T-helper 2 cell treated with Interferon-gamma antibody and Interleukin-4, amounts not matched to agents 5 μg/mL and 100 μg/mL, for 36 hours (primary cell): ENCODE results near the gene CDS2.
A peak's percentile ranks its signal among the peaks of the same experiment; 100 is the strongest.

Experiments
- DNase-seq: peaks from one replicate; pipeline ENCODE4 v3.0.0; 2021; ENCODE audit warnings: low spot score
- H3K27ac Mint-ChIP-seq: one replicate; pipeline ENCODE4 v1.8.0; 2021; ENCODE audit warnings: mild to moderate bottlenecking, mixed read lengths
- H3K27me3 Mint-ChIP-seq: one replicate; pipeline ENCODE4 v1.8.0; 2021; ENCODE audit warnings: low read depth, mixed read lengths
- H3K36me3 Mint-ChIP-seq: one replicate; pipeline ENCODE4 v1.8.0; 2021; ENCODE audit warnings: low read depth, mixed read lengths
- H3K4me1 Mint-ChIP-seq: one replicate; pipeline ENCODE4 v1.8.0; 2021; ENCODE audit warnings: low read depth, mixed read lengths
- H3K4me3 Mint-ChIP-seq: one replicate; pipeline ENCODE4 v1.8.0; 2022; ENCODE audit warnings: mild to moderate bottlenecking, moderate library complexity, mixed read lengths
- H3K9me3 Mint-ChIP-seq: one replicate; pipeline ENCODE4 v1.8.0; 2021; ENCODE audit warnings: mixed read lengths

The CDS2 gene

GRCh38 chr20:5100684-5101347 lies 26.0 kb upstream of the CDS2 start:
- no peak overlapping the region for H3K4me3 Mint-ChIP-seq
- peaks cover 52% of the 10 kb centered on the region for H3K36me3 Mint-ChIP-seq
- H3K27me3 Mint-ChIP-seq, result no peaks in the 10 kb centered on the region
- peak; percentile 52 for DNase-seq
- peaks cover 5% of the 10 kb centered on the region for H3K4me1 Mint-ChIP-seq
- H3K9me3 Mint-ChIP-seq, result no peaks in the 10 kb centered on the region
- no peak overlapping the region for H3K27ac Mint-ChIP-seq

DNA sequence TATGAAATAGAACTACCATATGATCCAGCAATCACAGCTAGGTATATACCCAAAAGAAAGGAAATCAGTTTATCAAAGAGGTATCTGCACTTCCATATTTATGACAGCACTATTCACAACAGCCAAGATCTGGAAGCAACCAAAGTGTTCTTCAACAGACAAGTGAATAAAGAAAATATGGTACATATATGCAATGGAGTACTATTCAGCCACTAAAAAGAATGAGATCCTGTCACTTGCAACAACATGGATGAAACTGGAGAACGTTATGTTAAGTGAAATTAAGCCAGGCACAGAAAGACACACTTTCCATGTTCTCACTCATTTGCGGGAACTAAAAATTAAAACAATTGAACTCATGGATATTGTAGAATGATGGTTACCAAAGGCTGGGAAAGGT lies 22.3 kb upstream of the CDS2 start:
- Mint-ChIP-seq H3K9me3 (no peaks in the 10 kb centered on the region), H3K27me3 (no peaks in the 10 kb centered on the region), H3K4me3 (no peak overlapping the region), H3K36me3 (peaks cover 47% of the 10 kb centered on the region), H3K4me1 (peaks cover 5% of the 10 kb centered on the region), H3K27ac (no peak overlapping the region)
- no peak for DNase-seq

- Mint-ChIP-seq H3K9me3 (no peaks in the 10 kb centered on the region), H3K27ac (no peak overlapping the region), H3K36me3 (peaks cover 30% of the 10 kb centered on the region), H3K27me3 (no peaks in the 10 kb centered on the region), H3K4me3 (no peak overlapping the region), H3K4me1 (peaks cover 9% of the 10 kb centered on the region)
- no peak for DNase-seq
Measured at GRCh38 chr20:5109276-5109675, 17.5 kb upstream of the CDS2 start.

GRCh38 chr20:5113615-5113986 lies 13.2 kb upstream of the CDS2 start:
- peaks cover 37% of the 10 kb centered on the region for H3K4me1 Mint-ChIP-seq
- no peak for DNase-seq
- H3K27me3 Mint-ChIP-seq, result no peaks in the 10 kb centered on the region

DNA sequence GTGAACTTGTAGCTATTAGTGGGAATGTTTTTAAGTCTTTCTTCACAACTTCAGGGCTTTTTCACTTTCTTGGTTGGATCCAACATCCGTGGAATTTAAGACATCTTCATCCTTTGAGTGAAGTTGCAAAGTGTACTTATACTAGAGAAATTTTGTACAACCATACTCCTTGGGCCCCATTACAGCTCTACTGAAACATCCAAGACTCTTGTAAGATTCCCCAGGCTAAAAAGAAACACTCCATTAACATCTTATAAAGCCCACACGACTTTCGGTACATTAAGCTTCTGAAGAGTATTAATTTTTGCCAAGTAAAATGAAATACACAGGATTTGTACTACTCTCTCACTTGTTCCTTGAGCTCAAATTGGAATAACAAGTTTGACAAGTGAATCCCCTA lies 12.4 kb upstream of the CDS2 start:
- Mint-ChIP-seq H3K27me3 (no peaks in the 10 kb centered on the region), H3K4me3 (peak overlapping the region; percentile 90), H3K27ac (peak overlapping the region; percentile 94), H3K36me3 (peaks cover 62% of the 10 kb centered on the region), H3K9me3 (no peaks in the 10 kb centered on the region), H3K4me1 (peaks cover 37% of the 10 kb centered on the region)
- DNase-seq, result no peak

More at GRCh38 chr20:5113615-5113986, 13.2 kb upstream of the CDS2 start:
- Mint-ChIP-seq H3K27ac (peak overlapping the region; percentile 94), H3K4me3 (peak overlapping the region; percentile 90), H3K9me3 (no peaks in the 10 kb centered on the region), H3K36me3 (peaks cover 62% of the 10 kb centered on the region)

GRCh38 chr20:5116875-5117274 lies 9.9 kb upstream of the CDS2 start:
- Mint-ChIP-seq H3K4me1 (peaks cover 52% of the 10 kb centered on the region), H3K9me3 (no peaks in the 10 kb centered on the region), H3K27me3 (no peaks in the 10 kb centered on the region), H3K27ac (peak overlapping the region; percentile 99), H3K4me3 (peak overlapping the region; percentile 96), H3K36me3 (peaks cover 59% of the 10 kb centered on the region)
- DNase-seq, result no peak

DNA sequence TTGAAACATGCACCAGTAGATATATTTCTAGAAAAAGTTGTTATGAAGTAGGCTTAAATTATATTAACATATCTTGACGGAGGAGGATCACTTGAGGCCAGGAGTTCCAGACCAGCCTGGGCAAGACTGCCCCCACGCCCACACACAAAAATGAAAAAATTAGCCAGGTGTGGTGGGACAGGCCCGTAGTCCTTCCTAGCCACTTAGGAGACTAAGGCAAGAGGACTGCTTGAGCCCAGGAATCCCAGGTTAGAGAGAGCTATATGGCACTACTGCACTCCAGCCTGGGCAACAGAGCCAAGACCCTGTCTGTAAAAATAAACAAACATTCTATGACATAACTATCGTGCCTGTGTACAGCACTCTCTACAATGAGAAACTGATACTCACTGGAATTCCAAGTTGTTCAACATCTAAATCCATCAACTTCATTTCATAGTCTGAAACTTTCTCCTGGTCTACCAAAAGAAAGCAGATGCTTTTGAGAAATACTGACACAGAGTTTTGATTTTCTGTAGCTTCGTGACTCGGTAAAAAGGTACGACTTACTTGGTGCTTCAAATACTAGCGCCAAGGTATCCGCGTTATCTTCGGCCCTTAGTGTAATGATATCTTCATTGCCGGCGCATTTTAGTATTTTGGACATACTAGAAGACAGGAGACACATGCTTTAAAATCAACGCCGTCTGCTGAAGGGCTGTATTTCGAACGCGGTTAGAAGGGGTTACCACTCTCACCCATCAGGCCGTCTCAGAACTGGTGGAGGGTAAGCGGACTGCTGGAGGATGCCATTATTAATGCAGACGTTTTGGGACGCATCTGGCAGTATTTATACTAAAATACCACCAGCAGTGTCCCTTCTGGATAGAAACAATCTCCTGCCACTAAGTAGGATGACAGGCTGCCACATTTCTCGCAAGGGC lies 8.3 kb upstream of the CDS2 start:
- DNase-seq, result peak; percentile 13
- H3K27me3 Mint-ChIP-seq, result no peaks in the 10 kb centered on the region
- H3K9me3 Mint-ChIP-seq, result no peaks in the 10 kb centered on the region
- peaks cover 52% of the 10 kb centered on the region for H3K4me1 Mint-ChIP-seq
- H3K27ac Mint-ChIP-seq, result peak overlapping the region; percentile 99
- H3K36me3 Mint-ChIP-seq, result peaks cover 56% of the 10 kb centered on the region
- H3K4me3 Mint-ChIP-seq, result peak overlapping the region; percentile 96

GRCh38 chr20:5119143-5119434 lies 7.7 kb upstream of the CDS2 start:
- peak overlapping the region; percentile 96 for H3K4me3 Mint-ChIP-seq
- H3K36me3 Mint-ChIP-seq, result peaks cover 52% of the 10 kb centered on the region
- H3K27me3 Mint-ChIP-seq, result no peaks in the 10 kb centered on the region
- peaks cover 49% of the 10 kb centered on the region for H3K4me1 Mint-ChIP-seq
- H3K9me3 Mint-ChIP-seq, result no peaks in the 10 kb centered on the region
- DNase-seq, result no peak
- peak overlapping the region; percentile 99 for H3K27ac Mint-ChIP-seq

DNA sequence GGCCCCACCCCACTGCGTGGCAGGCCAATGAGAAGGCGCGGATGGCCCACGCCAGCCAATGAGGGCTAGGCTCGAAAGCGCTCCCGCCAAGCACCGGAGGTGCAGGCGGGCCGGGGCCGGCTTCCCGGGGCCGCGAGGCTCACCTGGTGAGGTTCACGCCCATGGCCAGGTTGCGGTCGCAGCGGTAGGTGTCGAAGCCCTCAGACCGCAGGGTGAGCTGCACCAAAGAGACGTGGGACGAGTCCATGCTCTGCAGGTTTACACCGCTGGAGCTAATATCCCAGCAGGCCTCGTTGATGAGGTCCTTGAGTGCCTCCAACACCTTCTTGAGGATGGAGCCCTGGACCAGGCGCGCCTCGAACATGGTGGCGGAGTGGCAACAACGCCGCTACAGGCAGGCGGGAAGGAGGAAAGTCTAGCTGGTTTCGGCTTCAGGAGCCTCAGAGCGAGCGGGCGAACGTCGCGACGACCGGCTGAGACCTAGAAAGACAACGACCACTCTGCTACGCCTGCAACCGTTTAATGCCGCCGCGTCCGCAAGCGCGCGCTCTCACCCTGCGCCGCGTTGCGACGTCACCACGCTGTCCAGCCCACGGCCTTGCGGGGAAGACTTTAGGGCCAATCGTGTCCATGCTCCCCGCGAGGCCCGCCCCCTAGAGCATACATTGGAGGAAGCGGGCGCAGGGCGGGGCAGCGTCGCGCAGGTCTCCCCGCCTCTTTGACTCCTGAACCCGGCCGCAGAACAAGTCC lies 7.2 kb upstream of the CDS2 start, which contains the start of gene PCNA:
PCNA (minus strand) TSS at position 524 of the 750 bp plus-strand sequence; CDS start at position 364, 160 bp downstream.
- peak; percentile 99 for DNase-seq
- H3K36me3 Mint-ChIP-seq, result peaks cover 47% of the 10 kb centered on the region
- no peaks in the 10 kb centered on the region for H3K27me3 Mint-ChIP-seq
- H3K27ac Mint-ChIP-seq, result peak within 1 kb of the TSS; percentile 99
- H3K9me3 Mint-ChIP-seq, result no peaks in the 10 kb centered on the region
- H3K4me1 Mint-ChIP-seq, result peaks cover 46% of the 10 kb centered on the region
- peak within 1 kb of the TSS; percentile 96 for H3K4me3 Mint-ChIP-seq

DNA sequence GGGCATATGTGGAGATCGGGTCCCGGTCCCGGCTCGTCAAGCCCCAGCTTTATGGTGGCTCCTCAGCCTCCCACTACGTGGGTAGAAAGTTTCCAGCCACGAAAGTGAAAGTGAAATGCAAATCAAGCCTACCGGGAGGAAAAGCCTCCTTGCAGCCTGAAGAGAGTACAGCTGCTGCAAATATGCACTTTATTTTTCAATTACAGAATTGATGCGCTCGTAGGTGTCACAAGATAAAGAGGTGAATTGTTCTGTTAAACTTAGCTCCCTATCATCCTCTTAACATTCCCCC lies 6.7 kb upstream of the CDS2 start:
- DNase-seq, result no peak
- Mint-ChIP-seq H3K27ac (peak overlapping the region; percentile 99), H3K9me3 (no peaks in the 10 kb centered on the region), H3K4me3 (peak overlapping the region; percentile 96), H3K36me3 (peaks cover 42% of the 10 kb centered on the region), H3K27me3 (no peaks in the 10 kb centered on the region), H3K4me1 (peaks cover 41% of the 10 kb centered on the region)

- Mint-ChIP-seq H3K27me3 (no peaks in the 10 kb centered on the region), H3K27ac (peak overlapping the region; percentile 3), H3K4me1 (peaks cover 40% of the 10 kb centered on the region), H3K9me3 (no peaks in the 10 kb centered on the region), H3K36me3 (peaks cover 21% of the 10 kb centered on the region), H3K4me3 (no peak overlapping the region)
- no peak for DNase-seq
Measured at GRCh38 chr20:5122873-5123260, 3.9 kb upstream of the CDS2 start.

GRCh38 chr20:5127204-5127858 lies 523 bp downstream of the CDS2 start:
- Mint-ChIP-seq H3K9me3 (no peaks in the 10 kb centered on the region), H3K27ac (peak overlapping the region; percentile 98), H3K27me3 (no peaks in the 10 kb centered on the region), H3K4me3 (peak overlapping the region; percentile 97), H3K36me3 (peaks cover 7% of the 10 kb centered on the region), H3K4me1 (peaks cover 36% of the 10 kb centered on the region)
- DNase-seq, result peak; percentile 60

DNA sequence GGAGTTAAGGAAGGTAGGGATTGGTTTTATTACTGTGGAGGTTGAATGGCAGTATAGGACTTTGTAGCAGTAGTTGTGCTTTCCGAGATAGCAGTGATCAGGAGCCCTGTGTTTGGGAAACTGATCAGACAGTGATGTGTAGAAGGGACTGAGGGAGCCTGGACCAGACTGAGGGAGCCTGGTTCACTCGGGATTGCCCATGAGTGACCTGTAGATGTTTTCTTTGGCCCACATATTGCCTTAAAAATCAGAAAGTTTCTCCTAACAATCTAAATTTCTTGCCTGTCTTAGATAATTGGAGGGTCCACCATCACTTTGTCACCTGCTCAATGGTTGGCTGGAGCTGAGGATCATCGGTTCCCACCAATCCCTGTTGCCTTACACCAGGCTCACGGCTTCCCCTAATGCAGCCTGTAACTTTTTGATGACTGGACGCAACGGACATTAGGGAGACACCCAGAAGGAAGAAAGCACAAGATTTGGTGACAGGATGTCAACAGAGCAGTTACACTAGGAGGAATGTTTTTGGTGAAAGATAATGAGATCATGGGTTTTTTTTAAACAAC lies 1.1 kb downstream of the CDS2 start:
- Mint-ChIP-seq H3K4me3 (peak overlapping the region; percentile 97), H3K27ac (peak overlapping the region; percentile 98), H3K36me3 (peaks cover 7% of the 10 kb centered on the region), H3K27me3 (no peaks in the 10 kb centered on the region), H3K4me1 (peaks cover 35% of the 10 kb centered on the region), H3K9me3 (no peaks in the 10 kb centered on the region)
- DNase-seq, result no peak
